GM19372 (cell line): ENCODE results near the gene SARM1.

Experiments
- ATAC-seq: cut with Tn5 transposase; IDR thresholded peaks from one replicate; pipeline ENCODE4 v1.9.1; 2021; ENCODE audit warnings: mild to moderate bottlenecking, low read depth, moderate library complexity; ENCODE audit not compliant: unreplicated experiment

Gene SARM1

GRCh38 chr17:28340374-28340773 is 31.1 kb upstream of the SARM1 start:
- ATAC-seq, result no peak

- ATAC-seq, result no peak
These were observed 30.0 kb upstream of the SARM1 start for GRCh38 chr17:28341516-28341915.

- no peak for ATAC-seq
These were observed 29.2 kb upstream of the SARM1 start for GRCh38 chr17:28342313-28342712.

- ATAC-seq, result no peak
These were observed 28.0 kb upstream of the SARM1 start for GRCh38 chr17:28343491-28343932.

- no peak for ATAC-seq
These were observed 27.5 kb upstream of the SARM1 start for GRCh38 chr17:28344011-28344410.

- ATAC-seq, result no peak
These were observed 27.0 kb upstream of the SARM1 start for GRCh38 chr17:28344435-28344901.

GRCh38 chr17:28345419-28346198 is 25.9 kb upstream of the SARM1 start:
- no peak for ATAC-seq

- no peak for ATAC-seq
These were observed 25.3 kb upstream of the SARM1 start for GRCh38 chr17:28346199-28346580.

GRCh38 chr17:28346746-28347246 is 24.7 kb upstream of the SARM1 start:
- ATAC-seq, result no peak

- no peak for ATAC-seq
These were observed 24.1 kb upstream of the SARM1 start for GRCh38 chr17:28347261-28347891.

GRCh38 chr17:28348979-28349378 is 22.5 kb upstream of the SARM1 start:
- no peak for ATAC-seq

GRCh38 chr17:28350271-28350670 is 21.2 kb upstream of the SARM1 start:
- ATAC-seq, result no peak

- ATAC-seq, result peak; percentile 98
These were observed 14.2 kb upstream of the SARM1 start, which contains the start of gene POLDIP2 for GRCh38 chr17:28357061-28357900. Gene POLDIP2, minus strand, starts transcription at chr17:28357527. Its CDS starts 79 bp downstream, at chr17:28357448.

GRCh38 chr17:28357901-28358197 is 13.6 kb upstream of the SARM1 start:
- no peak for ATAC-seq

GRCh38 chr17:28363186-28363585 is 8.3 kb upstream of the SARM1 start:
- no peak for ATAC-seq

- no peak for ATAC-seq
These were observed 7.5 kb upstream of the SARM1 start for GRCh38 chr17:28363776-28364650.

GRCh38 chr17:28364665-28365363 is 6.7 kb upstream of the SARM1 start, which contains the start of gene SEBOX:
Gene SEBOX, minus strand, starts transcription at chr17:28365199. Its CDS starts 48 bp downstream, at chr17:28365151.
- no peak for ATAC-seq

GRCh38 chr17:28365487-28365886 is 6.0 kb upstream of the SARM1 start:
- ATAC-seq, result no peak

GRCh38 chr17:28366605-28367004 is 4.9 kb upstream of the SARM1 start:
- no peak for ATAC-seq
